Measurements from ENCODE around the gene ANKRD50.
A peak's percentile ranks its signal among the peaks of the same experiment; 100 is the strongest.

ANKRD50 gene, protein sequence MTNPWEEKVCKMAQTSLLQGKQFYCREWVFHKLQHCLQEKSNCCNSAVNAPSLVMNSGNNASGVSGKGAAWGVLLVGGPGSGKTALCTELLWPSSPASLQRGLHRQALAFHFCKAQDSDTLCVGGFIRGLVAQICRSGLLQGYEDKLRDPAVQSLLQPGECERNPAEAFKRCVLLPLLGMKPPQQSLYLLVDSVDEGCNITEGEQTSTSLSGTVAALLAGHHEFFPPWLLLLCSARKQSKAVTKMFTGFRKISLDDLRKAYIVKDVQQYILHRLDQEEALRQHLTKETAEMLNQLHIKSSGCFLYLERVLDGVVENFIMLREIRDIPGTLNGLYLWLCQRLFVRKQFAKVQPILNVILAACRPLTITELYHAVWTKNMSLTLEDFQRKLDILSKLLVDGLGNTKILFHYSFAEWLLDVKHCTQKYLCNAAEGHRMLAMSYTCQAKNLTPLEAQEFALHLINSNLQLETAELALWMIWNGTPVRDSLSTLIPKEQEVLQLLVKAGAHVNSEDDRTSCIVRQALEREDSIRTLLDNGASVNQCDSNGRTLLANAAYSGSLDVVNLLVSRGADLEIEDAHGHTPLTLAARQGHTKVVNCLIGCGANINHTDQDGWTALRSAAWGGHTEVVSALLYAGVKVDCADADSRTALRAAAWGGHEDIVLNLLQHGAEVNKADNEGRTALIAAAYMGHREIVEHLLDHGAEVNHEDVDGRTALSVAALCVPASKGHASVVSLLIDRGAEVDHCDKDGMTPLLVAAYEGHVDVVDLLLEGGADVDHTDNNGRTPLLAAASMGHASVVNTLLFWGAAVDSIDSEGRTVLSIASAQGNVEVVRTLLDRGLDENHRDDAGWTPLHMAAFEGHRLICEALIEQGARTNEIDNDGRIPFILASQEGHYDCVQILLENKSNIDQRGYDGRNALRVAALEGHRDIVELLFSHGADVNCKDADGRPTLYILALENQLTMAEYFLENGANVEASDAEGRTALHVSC (N-terminal part only)

DNA sequence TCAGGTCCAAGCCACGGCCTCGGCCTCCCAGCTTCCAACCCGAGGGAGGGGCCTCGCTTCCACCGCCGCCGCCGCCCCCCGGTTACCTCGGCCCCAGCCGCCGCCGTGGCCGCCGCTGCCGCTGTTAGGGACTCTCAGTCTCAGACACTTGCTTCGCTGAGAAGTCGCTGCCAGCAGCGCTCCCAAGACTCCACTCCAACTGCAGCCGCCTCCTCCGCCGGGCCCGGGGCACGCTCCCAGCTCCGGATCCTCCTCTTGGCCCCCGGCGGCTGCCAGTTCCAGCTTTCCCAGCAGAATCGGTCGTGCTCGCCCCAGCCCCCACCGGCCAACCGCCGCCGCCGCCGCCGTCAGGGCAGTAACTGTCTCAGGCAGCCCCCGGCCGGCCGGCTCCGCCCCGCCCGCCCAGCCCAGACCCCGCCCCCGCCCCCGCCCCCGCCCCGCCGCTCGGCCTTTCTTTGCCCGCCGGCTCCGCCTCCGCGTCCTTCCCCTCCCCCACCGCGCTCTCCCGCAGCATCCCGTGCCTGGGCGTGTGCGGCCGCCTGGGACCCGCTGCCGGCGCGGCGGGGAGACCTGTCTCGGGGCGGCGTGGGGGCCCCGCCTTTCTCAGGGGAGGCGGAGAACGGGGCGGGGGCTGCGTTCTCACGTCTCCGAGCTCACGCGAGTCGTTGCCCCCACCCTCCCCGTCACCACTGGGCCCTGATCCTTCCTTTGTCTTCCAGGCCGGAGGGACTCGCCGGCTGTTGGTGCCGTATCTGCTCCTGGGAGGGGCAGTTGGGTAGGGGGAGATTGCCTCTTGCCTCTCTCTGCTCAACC, at the start of gene ANKRD50:
TSS of gene ANKRD50 (minus strand) at position 361 of the 813 bp plus-strand sequence. CDS start 2,221 bp downstream, outside the sequence.
- peak; percentile 85 for DNase-seq
- in situ Hi-C loops (cut with MboI; ENCODE audit: low pct_unique_long_range_greater_than_20kb, low sequenced_read_pairs): no loop called here

GRCh38 chr4:124757126-124757525, 44.6 kb upstream of the ANKRD50 start:
- in situ Hi-C loops (cut with MboI; ENCODE audit: low pct_unique_long_range_greater_than_20kb, low sequenced_read_pairs): no loop called here
- DNase-seq: no peak

DNA sequence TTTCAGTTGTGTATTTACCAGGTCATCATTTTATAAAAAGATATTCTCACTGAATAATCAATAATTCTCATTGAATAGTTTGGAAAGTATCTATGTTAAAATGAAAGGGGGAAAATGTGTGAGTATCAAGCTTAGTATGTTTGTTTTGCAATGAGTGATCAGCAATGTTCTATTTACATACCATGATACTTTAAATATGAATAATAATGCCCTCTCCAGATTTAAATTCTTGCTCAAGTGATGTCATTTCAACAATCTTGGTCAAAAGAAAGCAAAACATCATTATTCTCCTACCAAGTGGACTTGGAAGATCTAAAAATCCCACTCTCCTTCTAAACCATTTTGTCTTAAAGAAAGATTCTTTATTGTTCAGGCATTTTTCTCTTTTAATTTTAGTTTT, 42.1 kb upstream of the ANKRD50 start:
- no peak for DNase-seq
- in situ Hi-C loops (cut with MboI; ENCODE audit: low pct_unique_long_range_greater_than_20kb, low sequenced_read_pairs): no loop called here

- DNase-seq: no peak
- in situ Hi-C loops (cut with MboI; ENCODE audit: low pct_unique_long_range_greater_than_20kb, low sequenced_read_pairs): no loop called here
These were observed 41.5 kb upstream of the ANKRD50 start for GRCh38 chr4:124753941-124754581.

- in situ Hi-C loops (cut with MboI; ENCODE audit: low pct_unique_long_range_greater_than_20kb, low sequenced_read_pairs): no loop called here
- DNase-seq: no peak
These were observed 36.9 kb upstream of the ANKRD50 start for GRCh38 chr4:124749421-124749820.

DNA sequence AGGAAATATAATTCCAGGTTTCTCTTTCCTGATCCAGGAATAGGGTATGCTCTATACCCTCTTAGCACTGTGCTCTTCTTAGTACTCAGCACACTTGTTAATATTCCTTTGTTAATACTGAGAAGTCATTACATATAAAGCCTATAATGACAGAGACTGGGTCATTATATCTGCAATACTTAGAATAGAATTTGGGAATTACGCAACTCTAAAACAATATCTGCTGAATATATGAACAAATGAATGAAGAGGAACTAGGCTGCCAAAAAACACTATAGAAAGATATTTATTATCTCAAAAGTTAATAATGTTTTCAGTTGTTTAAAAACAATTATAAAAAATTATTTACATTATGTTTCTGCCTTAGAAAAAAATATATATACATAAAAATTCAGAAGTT, 36.4 kb upstream of the ANKRD50 start:
- in situ Hi-C loops (cut with MboI; ENCODE audit: low pct_unique_long_range_greater_than_20kb, low sequenced_read_pairs): no loop called here
- no peak for DNase-seq

GRCh38 chr4:124745985-124746801, 33.7 kb upstream of the ANKRD50 start:
- in situ Hi-C loops (cut with MboI; ENCODE audit: low pct_unique_long_range_greater_than_20kb, low sequenced_read_pairs): no loop called here
- DNase-seq: no peak

DNA sequence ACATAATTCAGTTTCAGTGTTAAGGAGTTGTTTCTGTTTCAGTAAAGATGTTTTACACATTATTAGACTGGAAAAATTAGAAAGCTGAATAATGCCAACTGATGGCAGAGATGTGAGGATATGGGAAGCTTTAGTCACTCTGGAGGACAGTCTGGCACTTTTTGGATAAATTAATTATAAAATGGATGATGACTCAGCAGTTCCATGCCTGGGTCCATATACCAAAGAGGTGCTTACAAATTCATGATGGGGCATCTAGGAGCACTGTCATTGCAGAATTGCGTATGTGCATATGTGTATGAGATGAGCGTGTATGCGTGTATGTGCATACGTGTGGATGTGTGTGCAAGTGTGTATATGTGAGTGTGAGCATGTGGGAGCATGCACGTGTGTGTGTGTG, 31.2 kb upstream of the ANKRD50 start:
- DNase-seq: no peak
- in situ Hi-C loops (cut with MboI; ENCODE audit: low pct_unique_long_range_greater_than_20kb, low sequenced_read_pairs): no loop called here

- DNase-seq: no peak
- in situ Hi-C loops (cut with MboI; ENCODE audit: low pct_unique_long_range_greater_than_20kb, low sequenced_read_pairs): no loop called here
These were observed 28.0 kb upstream of the ANKRD50 start for GRCh38 chr4:124740501-124740900.

GRCh38 chr4:124738994-124739393, 26.5 kb upstream of the ANKRD50 start:
- in situ Hi-C loops (cut with MboI; ENCODE audit: low pct_unique_long_range_greater_than_20kb, low sequenced_read_pairs): no loop called here
- no peak for DNase-seq

- DNase-seq: no peak
- in situ Hi-C loops (cut with MboI; ENCODE audit: low pct_unique_long_range_greater_than_20kb, low sequenced_read_pairs): no loop called here
These were observed 25.1 kb upstream of the ANKRD50 start for GRCh38 chr4:124737619-124738018.

- in situ Hi-C loops (cut with MboI; ENCODE audit: low pct_unique_long_range_greater_than_20kb, low sequenced_read_pairs): no loop called here
- DNase-seq: no peak
These were observed 24.0 kb upstream of the ANKRD50 start for GRCh38 chr4:124736526-124736925.

- no peak for DNase-seq
- in situ Hi-C loops (cut with MboI; ENCODE audit: low pct_unique_long_range_greater_than_20kb, low sequenced_read_pairs): no loop called here
These were observed 14.9 kb upstream of the ANKRD50 start for GRCh38 chr4:124727331-124727890.

GRCh38 chr4:124726269-124726668, 13.7 kb upstream of the ANKRD50 start:
- in situ Hi-C loops (cut with MboI; ENCODE audit: low pct_unique_long_range_greater_than_20kb, low sequenced_read_pairs): no loop called here
- DNase-seq: no peak

- DNase-seq: no peak
- in situ Hi-C loops (cut with MboI; ENCODE audit: low pct_unique_long_range_greater_than_20kb, low sequenced_read_pairs): no loop called here
These were observed 9.5 kb upstream of the ANKRD50 start for GRCh38 chr4:124722071-124722470.

DNA sequence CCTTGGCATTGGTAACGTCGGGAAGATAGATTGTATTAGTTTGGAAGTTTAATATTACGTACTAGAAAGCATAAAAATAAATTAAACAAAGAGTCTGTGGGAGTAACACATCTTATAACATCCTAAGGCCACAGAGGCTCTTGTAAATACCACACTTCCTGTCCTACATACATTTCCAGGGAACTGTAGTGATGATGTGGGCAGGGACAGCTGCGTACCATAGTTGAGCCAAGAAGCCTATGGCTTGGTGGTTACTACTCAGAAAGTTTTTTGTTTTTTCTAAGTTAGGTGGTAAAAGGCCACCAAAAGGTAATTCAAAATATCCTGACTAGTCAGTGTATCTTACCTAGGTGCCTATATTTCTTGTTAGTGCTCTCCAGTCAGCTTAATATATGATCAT, 4.6 kb upstream of the ANKRD50 start:
- DNase-seq: no peak
- in situ Hi-C loops (cut with MboI; ENCODE audit: low pct_unique_long_range_greater_than_20kb, low sequenced_read_pairs): no loop called here

DNA sequence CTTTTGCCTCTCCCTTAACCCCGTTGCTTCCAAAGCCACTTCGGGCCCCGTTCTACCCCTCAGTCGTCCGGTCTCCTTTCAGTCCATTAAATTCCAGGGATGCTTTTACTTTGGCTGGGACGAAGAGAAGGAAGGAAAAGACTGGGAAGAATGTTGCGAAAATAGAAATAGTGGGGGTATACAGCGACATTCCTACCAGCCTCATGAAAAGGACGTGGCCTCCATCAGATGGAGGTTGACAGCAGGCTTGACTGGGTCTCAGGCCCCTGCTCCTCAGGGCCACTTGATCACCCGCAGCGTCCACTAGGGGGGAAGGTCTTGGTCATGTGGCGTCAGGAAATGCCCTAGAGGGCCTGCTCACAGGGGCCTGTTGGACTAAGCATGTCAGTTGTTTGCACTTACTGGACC, 657 bp upstream of the ANKRD50 start:
- in situ Hi-C loops (cut with MboI; ENCODE audit: low pct_unique_long_range_greater_than_20kb, low sequenced_read_pairs): no loop called here
- peak; percentile 69 for DNase-seq
